Omental fat pad (tissue), 4 donors: ENCODE data around the gene MRPS10. TPM values are rescaled to one million over a fixed set of nuclear protein-coding genes. Genes with fewer than 3 reads are reported as not detected.
"Not testable (repeated sequence)": the region's sequence is repeated elsewhere in the genome, so short reads cannot be mapped to it uniquely, and the experiment has no call there.

Experiments used
- ATAC-seq: fragments of 150-250 bp; one replicate; pipeline ENCODE4 v1.9.1; 2016; ENCODE audit warnings: mild to moderate bottlenecking, moderate library complexity; ENCODE audit not compliant: low FRiP score
- DNase-seq: peaks from one replicate; pipeline ENCODE4 v3.0.0-alpha.2; 2019; ENCODE audit warnings: low spot score
- total RNA-seq, 4 donors: library from RNA; depleted of rRNA; stranded (reverse); fragments of >200 nt; gene quantifications; one replicate each; pipeline ENCODE4 v1.1.0, GENCODE V29; 2016
- TF ChIP-seq, protein P1 (sequence below), 3 donors: fragments of 450-650 bp; IDR thresholded peaks; one replicate each; pipeline ENCODE4 v1.5.1; 2016 to 2017; ENCODE audit warnings: antibody characterized with exemption in 3 of 3, mild to moderate bottlenecking in 3 of 3, moderate library complexity in 2 of 3

MRPS10 gene
- total RNA-seq, 4 donors from 2014 or later = 21.4 to 38.0 (median 27.2) TPM

DNA sequence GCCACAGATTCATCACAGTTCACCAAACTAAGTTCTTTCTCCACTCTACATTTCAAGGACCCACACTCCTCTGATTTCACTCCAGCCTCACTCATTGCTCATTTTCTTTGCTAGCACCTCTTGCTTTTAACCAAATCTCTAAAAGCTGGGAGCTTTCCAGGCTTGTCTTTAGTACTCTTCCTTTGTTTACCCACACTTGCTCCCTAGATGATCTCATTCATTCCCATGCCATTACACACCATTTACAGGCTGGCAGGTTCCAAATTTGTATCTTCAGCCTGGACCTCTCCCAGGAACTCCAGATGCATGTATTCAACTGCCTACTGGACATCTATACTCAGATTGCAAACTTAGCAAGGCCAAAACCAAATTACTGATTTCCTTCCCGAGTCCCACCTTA, 17.6 kb downstream of the MRPS10 start:
- TF ChIP-seq, protein P1, sequence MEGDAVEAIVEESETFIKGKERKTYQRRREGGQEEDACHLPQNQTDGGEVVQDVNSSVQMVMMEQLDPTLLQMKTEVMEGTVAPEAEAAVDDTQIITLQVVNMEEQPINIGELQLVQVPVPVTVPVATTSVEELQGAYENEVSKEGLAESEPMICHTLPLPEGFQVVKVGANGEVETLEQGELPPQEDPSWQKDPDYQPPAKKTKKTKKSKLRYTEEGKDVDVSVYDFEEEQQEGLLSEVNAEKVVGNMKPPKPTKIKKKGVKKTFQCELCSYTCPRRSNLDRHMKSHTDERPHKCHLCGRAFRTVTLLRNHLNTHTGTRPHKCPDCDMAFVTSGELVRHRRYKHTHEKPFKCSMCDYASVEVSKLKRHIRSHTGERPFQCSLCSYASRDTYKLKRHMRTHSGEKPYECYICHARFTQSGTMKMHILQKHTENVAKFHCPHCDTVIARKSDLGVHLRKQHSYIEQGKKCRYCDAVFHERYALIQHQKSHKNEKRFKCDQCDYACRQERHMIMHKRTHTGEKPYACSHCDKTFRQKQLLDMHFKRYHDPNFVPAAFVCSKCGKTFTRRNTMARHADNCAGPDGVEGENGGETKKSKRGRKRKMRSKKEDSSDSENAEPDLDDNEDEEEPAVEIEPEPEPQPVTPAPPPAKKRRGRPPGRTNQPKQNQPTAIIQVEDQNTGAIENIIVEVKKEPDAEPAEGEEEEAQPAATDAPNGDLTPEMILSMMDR (IDR thresholded peaks at IDR 0.05) = no peak
- no peak for DNase-seq
- ATAC-seq = peak; percentile 49

DNA sequence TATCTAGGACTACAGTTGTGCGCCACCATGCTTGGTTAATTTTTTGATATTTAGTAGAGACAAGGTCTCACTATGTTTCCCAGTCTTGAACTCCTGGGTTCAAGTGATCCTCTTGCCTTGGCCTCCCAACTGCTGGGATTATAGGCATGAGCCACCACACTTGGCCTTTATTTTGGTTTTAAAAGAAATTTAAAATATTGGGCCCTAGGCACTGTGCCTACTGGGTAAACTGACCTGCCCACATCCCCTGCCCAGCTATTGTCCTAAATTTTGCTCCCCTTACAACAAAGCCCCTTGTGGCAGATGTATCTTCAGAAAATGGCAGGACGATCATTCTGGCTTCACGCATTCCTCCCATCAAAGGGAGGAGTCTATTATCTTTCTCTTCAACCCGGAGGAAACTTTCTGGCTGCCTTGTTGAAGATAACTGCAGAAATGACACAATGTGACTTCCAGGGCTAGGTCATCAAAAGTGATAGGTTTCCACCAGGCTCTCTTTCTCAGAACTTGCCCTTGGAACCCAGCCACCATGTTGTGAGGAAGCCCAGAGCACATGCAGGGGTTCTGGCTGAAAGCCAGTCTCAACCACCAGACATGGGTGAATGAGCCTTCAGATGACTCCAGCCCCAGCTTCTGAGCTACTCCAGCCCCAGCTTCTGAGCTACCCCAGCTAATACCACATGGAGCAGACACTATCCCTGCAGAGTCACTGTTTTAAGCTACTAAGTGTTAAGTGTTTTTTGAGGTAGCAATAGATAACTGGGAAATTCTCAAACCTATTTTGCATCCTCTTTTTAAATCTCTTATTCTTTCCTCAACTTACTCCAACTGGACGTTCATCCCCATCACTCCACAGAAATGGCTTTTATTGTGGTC, 18.3 kb downstream of the MRPS10 start:
- no peak for DNase-seq
- no peak for ATAC-seq
- TF ChIP-seq, protein P1 (IDR thresholded peaks at IDR 0.05) = no peak

DNA sequence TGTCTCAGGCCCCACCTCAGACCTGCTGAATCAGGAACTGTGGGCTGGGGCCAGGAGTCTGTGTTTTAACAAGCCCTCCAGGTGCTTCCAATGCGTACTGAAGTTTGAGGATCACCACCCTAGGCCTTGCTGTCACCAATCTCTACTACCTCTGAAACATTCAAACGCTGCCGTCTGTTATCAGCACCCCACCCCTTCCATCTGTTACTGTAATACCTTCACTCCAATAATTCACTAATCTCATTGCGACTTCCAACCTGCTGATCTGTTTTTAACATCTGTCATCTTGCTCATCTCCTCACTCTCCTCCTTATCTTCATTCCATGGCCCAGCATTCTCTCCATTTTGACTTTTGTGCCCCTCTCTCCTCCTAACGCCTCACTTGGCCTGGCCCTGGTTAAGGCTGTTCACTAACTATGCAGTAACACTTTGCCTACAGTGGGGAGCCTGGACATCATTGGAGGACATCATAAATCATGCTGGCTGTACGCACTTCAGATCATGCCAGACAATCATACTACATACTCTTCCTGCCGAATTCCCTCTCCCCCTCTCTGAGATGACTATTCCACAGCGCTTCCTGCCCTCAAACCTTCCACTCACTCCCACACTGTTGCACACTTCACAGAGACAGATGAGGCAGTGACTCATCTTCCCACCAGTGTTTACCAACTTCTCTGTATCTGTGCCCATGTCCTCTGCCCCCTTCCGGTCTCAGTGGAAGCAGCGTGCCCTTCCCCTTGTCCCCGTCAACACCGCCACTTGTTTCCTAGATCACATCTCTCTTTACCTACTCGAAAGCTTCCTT, 19.9 kb downstream of the MRPS10 start:
- ATAC-seq (peak; percentile 83), DNase-seq (peak; percentile 27)
- TF ChIP-seq, protein P1 (IDR thresholded peaks at IDR 0.05) = no peak

DNA sequence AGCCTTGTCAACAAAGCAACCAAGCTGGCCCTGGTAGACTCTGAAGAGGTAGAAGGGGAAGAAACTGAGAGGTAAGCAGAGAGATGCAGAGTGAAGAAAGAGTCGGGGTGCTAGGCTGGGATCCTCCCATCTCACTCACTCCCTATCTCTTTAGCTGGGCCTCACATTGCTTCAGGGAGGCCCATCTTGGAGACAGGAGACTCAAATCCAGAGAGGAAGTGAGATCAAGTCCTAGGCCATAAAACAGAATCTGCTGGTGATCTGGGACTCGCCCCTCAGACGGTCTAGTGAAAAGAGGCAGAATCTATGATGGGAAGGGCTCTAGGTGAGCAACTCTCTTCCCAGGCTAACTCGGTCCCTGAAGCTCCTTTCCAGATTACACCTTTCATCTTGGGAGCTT, 22.2 kb downstream of the MRPS10 start:
- TF ChIP-seq, protein P1 (IDR thresholded peaks at IDR 0.05) = no peak
- DNase-seq (no peak), ATAC-seq (no peak)

DNA sequence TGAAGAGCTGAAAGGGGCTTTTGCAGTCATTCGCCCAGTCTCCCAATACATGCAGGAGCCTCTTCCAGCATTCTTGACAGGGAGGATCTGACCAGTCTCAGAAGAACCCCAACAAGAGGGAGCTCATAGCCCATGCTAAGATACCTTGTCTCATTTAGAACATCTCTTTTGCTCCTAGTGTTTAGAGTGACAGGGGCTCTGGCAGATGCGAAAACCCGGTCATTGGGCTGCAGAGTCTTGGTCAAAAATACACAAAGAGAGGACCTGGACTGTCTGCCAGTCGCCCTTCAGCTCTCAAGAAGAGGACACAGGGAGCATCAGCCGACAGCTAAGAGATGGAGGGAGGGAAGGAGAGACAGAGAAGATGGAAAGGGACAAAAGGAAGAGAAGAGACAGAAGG, 23.6 kb downstream of the MRPS10 start:
- TF ChIP-seq, protein P1 (IDR thresholded peaks at IDR 0.05) = no peak
- ATAC-seq (no peak), DNase-seq (no peak)

DNA sequence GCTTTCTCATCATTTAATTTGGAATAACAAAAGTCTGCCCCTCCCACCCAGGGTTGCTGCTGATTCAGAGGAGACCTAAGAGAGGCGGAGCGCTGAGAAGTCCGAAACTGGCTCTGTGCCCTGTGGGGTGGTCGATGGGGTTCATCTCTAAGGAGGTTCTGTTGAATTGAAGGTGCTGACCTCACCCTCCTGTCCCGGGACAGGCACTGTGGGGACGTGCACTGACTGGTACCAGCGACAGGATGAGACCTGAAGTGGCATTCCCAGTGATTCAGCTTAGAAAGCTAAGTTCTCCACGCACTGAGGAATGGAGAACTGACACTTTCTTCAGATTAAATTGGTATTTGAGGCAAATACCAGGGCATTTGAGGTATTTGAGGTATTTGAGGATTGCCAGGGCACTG, 24.2 kb downstream of the MRPS10 start:
- ATAC-seq (peak; percentile 31), DNase-seq (no peak)
- TF ChIP-seq, protein P1 (IDR thresholded peaks at IDR 0.05) = no peak

DNA sequence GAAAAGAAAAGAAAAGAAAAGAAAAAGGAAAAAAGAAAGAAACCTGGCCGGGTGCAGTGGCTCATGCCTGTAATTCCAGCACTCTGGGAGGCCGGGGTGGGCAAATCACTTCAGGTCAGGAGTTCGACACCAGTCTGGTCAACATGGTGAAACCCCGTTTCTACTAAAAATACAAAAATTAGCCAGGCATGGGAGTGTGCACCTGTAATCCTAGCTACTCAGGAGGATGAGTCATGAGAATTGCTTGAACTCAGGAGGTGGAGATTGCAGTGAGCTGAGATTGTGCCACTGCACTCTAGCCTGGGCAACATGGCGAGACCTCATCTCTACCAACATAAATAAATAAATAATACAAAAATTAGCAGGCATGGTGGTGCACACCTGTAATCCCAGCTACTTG, 25.3 kb downstream of the MRPS10 start:
- ATAC-seq, DNase-seq: not testable (repeated sequence)
